ENCODE measurements around the gene RXRG. TPM values are rescaled to one million over a fixed set of nuclear protein-coding genes. Genes with fewer than 3 reads are reported as not detected.

The RXRG gene
- total and polyA plus RNA-seq, 9 of the 15 experiments (the other 6 are each of a cell fraction or from before 2014, with no cell fraction given): not detected

GRCh38 chr1:165490175-165490574 lies 45.2 kb upstream of the RXRG start:
- no peak overlapping the region for H3K9ac ChIP-seq (ENCODE audit: insufficient read depth in 1 of 2, low read depth in 2 of 2, low read length in 2 of 2)
- H3K9me1 ChIP-seq (ENCODE audit: control insufficient read depth, insufficient read depth, low read length): no peaks in the 10 kb centered on the region
- TF ChIP-seq GABPB2 (CRISPR knock-in tag; conservative IDR thresholded peaks at IDR 0.05): no peak
- TF ChIP-seq ZNF347 (CRISPR knock-in tag; IDR thresholded peaks at IDR 0.05; ENCODE audit: low read depth): no peak
- TF ChIP-seq PHTF2 (CRISPR knock-in tag; IDR thresholded peaks at IDR 0.05): no peak
- TF ChIP-seq ZNF699 (CRISPR knock-in tag; IDR thresholded peaks at IDR 0.05; ENCODE audit: insufficient replicate concordance): no peak
- no peak for TF ChIP-seq JUN (IDR thresholded peaks at IDR 0.05; ENCODE audit: borderline replicate concordance, low read depth, low read length)
- no peak for TF ChIP-seq JUN (CRISPR knock-in tag; IDR thresholded peaks at IDR 0.05; ENCODE audit: borderline replicate concordance)
- TF ChIP-seq TCF7L2 (IDR thresholded peaks at IDR 0.05; ENCODE audit: low read depth, low read length): no peak
- no peak for TF ChIP-seq RBM14 (IDR thresholded peaks at IDR 0.05; ENCODE audit: borderline replicate concordance, insufficient read depth, low read depth, low read length)
- TF ChIP-seq TEAD1 (CRISPR knock-in tag; IDR thresholded peaks at IDR 0.05): no peak
- no peak for TF ChIP-seq XRCC4 (IDR thresholded peaks at IDR 0.05; ENCODE audit: extremely low read depth, insufficient read depth, insufficient read length)
- TF ChIP-seq NR2F6 (CRISPR knock-in tag; IDR thresholded peaks at IDR 0.05): no peak
- no peak for TF ChIP-seq PCBP2 (IDR thresholded peaks at IDR 0.05; ENCODE audit: low read depth, low read length, poor library complexity, severe bottlenecking)
- no peak for TF ChIP-seq UBTF (IDR thresholded peaks at IDR 0.05; ENCODE audit: borderline replicate concordance in 1 of 2, low read depth in 2 of 2, low read length in 2 of 2)
- no peaks in the 10 kb centered on the region for H3K9me3 ChIP-seq (replicated peaks; ENCODE audit: control insufficient read depth, insufficient read depth, low read depth, low read length)
- intact Hi-C loops (cut with micrococcal nuclease) (no loop called here), in situ Hi-C loops (cut with MboI) (no loop called here)
- no peak overlapping the region for H2AFZ ChIP-seq (ENCODE audit: low read depth, low read length)
- ChIA-PET POLR2A (interaction anchor here (0.7 to 1.9 kb wide), 2 partner anchors 15 to 56 kb away, joined by 3 to 4 read pairs; no protein-coding TSS in a partner anchor), CTCF (ENCODE audit: low intra/inter-chr PET ratio) (no interaction called here)
- H3K4me3 ChIP-seq: no peak overlapping the region
- H3K27ac ChIP-seq (ENCODE audit: extremely low read depth, low read depth, low read length): no peak overlapping the region
- ATAC-seq: no peak
- no peaks in the 10 kb centered on the region for H3K27me3 ChIP-seq (ENCODE audit: control insufficient read depth in 2 of 2, insufficient read depth in 2 of 2, low read length in 2 of 2)
- H4K20me1 ChIP-seq (replicated peaks; ENCODE audit: control insufficient read depth, insufficient read depth, low read length): no peaks in the 10 kb centered on the region
- no TSS peak for BruUV-seq (replicated peaks)
- no peak for DNase-seq (ENCODE audit: extremely low read depth in 1 of 4, low spot score in 3 of 4)
- no peaks in the 10 kb centered on the region for H3K79me2 ChIP-seq (ENCODE audit: control insufficient read depth, insufficient read depth, low read length)
- H3K4me2 ChIP-seq (ENCODE audit: insufficient read depth, low read length): no peak overlapping the region
- H3K36me3 ChIP-seq (ENCODE audit: control insufficient read depth, insufficient read depth, low read length): no peaks in the 10 kb centered on the region
- no peaks in the 10 kb centered on the region for H3K4me1 ChIP-seq (replicated peaks in 1 of 2; ENCODE audit: control insufficient read depth in 2 of 2, insufficient read depth in 2 of 2, low read length in 2 of 2)
- WGBS (ENCODE audit: insufficient coverage, low coverage, missing lambda C conversion rate): 0% methylated on average over 5 of the region's 5 CpGs
- no peak for FAIRE-seq
